Choroid plexus epithelial cell (primary cell): Measurements from ENCODE around the gene SERPINB13.

ENCODE experiments used
- DNase-seq: peaks from one replicate; pipeline ENCODE4 v3.0.0-alpha.2; 2010; ENCODE audit warnings: low read depth
- H3K4me3 ChIP-seq: 2 replicates; pipeline ENCODE4 v1.5.1; 2011; ENCODE audit warnings: low read depth, mild to moderate bottlenecking, control low read depth, low read length, moderate library complexity
- CTCF ChIP-seq: conservative IDR thresholded peaks from 2 replicates; pipeline ENCODE4 v1.5.1; 2011; ENCODE audit warnings: low read depth, mild to moderate bottlenecking, control low read depth, inconsistent platforms, low read length, moderate library complexity

SERPINB13 gene

DNA sequence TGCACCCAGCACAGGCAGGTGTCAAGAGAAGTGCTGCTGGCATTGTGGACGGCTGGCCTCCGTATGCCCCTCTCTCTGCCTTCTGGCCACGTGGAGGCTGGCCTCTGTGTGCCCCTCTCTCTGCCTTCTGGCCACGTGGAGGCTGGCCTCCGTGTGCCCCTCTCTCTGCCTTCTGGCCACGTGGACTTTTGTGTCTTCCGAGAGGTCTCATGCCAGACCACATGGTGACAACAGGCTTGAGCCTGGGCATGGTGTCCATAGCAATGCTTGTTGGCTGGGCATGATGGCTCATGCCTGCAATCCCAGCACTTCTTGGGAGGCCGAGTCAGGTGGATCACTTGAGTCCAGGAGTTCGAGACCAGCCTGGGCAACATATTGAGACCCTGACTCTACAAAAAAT, 19.3 kb upstream of the SERPINB13 start:
- H3K4me3 ChIP-seq, result no peak overlapping the region
- no peak for TF ChIP-seq CTCF
- no peak for DNase-seq

- no peak for TF ChIP-seq CTCF
- no peak overlapping the region for H3K4me3 ChIP-seq
- no peak for DNase-seq
These were observed 16.4 kb upstream of the SERPINB13 start for GRCh38 chr18:63570721-63571120.

DNA sequence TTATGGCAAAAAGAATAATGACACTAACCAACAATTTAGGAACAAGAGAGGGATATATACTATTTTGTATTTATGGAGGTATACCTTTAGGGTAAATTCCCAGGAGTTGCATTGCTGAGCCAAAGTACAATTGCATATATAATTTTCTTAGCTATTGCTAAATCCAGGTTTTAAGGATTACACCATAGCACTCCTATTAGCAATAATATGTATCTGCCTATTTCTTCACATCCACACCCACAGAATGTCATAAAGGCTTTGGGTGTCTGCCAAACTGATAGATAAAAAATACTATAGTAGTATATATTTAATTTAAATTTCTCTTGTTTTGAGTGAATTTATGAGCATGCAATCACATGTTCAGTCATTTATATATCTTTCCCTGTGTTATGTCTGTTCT, 11.5 kb upstream of the SERPINB13 start:
- no peak for DNase-seq
- H3K4me3 ChIP-seq, result no peak overlapping the region
- no peak for TF ChIP-seq CTCF

DNA sequence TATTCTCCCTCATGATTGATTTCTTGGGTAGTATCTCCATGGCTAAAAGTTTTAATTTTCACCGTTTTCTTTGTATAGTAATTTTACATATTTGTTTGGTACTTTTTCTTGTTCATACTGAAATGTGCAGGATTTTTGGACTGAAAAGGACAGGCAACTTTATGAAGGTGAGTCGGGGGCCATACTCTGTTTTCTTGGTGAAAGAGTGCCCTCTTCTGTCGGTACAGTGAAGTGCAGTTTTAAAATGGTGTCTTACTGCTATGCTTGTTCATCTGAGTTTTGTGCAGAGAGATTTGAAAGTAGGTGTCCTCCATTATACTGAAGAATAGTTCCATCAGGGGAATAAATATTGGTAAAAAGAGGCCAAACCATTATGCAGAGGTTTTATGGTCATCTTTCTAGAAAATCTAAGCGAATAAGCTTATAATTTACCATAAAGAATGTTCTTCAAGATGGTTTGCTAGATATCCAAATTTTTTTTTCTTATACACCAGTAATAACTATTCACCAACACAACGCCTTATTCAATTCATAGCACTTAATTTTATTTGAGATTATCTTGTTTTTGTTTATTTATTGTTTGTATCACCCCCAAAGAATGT, 8.7 kb upstream of the SERPINB13 start:
- peak; percentile 82 for TF ChIP-seq CTCF
- peak; percentile 70 for DNase-seq
- H3K4me3 ChIP-seq, result no peak overlapping the region

GRCh38 chr18:63579616-63580015, 7.5 kb upstream of the SERPINB13 start:
- DNase-seq, result no peak
- H3K4me3 ChIP-seq, result no peak overlapping the region
- TF ChIP-seq CTCF, result no peak

GRCh38 chr18:63585988-63586387, 1.2 kb upstream of the SERPINB13 start:
- DNase-seq, result no peak

More at GRCh38 chr18:63585988-63586387, 1.2 kb upstream of the SERPINB13 start:
- no peak for TF ChIP-seq CTCF
- no peak overlapping the region for H3K4me3 ChIP-seq
